Measurements from ENCODE around the gene ADGRL3.
A peak's percentile ranks its signal among the peaks of the same experiment; 100 is the strongest.

ADGRL3 gene

GRCh38 chr4:61520681-61521160 lies 320.6 kb downstream of the ADGRL3 start:
- POLR2A ChIA-PET = no interaction called here
- CTCF ChIA-PET = interaction anchor here (0.7 kb wide), 1 partner anchor 19 kb away, joined by 3 read pairs; no protein-coding TSS in a partner anchor
- Histone ChIP-seq H3K27ac (ENCODE audit: extremely low read depth, low read depth, low read length) (no peak overlapping the region), H3K4me1 (ENCODE audit: control insufficient read depth, insufficient read depth, low read length) (peaks cover 4% of the 10 kb centered on the region; the same call in 1 of the 2 replicates), H3K36me3 (ENCODE audit: control insufficient read depth in 2 of 2, insufficient read depth in 1 of 2, low read length in 2 of 2) (no peaks in the 10 kb centered on the region), H3K4me3 (ENCODE audit: low read depth, low read length) (no peak overlapping the region), H3K9me3 (ENCODE audit: control insufficient read depth, insufficient read depth, low read depth, low read length) (no peaks in the 10 kb centered on the region)
- TF ChIP-seq PRDM6 (tag by site-specific recombination; IDR thresholded peaks at IDR 0.05) (peak; percentile 17; the same call in 1 of the 2 replicates), ZXDB (tag by site-specific recombination; IDR thresholded peaks at IDR 0.05) (no peak), KLF9 (tag by site-specific recombination; IDR thresholded peaks at IDR 0.05; ENCODE audit: low read depth) (no peak), ZNF266 (tag by site-specific recombination; IDR thresholded peaks at IDR 0.05; ENCODE audit: low read depth) (no peak), KLF7 (tag by site-specific recombination; IDR thresholded peaks at IDR 0.05; ENCODE audit: borderline replicate concordance) (no peak)
- TF ChIP-seq, protein P1, sequence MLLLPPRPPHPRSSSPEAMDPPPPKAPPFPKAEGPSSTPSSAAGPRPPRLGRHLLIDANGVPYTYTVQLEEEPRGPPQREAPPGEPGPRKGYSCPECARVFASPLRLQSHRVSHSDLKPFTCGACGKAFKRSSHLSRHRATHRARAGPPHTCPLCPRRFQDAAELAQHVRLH (tag by site-specific recombination; IDR thresholded peaks at IDR 0.05) = no peak
- TF ChIP-seq, protein P2, sequence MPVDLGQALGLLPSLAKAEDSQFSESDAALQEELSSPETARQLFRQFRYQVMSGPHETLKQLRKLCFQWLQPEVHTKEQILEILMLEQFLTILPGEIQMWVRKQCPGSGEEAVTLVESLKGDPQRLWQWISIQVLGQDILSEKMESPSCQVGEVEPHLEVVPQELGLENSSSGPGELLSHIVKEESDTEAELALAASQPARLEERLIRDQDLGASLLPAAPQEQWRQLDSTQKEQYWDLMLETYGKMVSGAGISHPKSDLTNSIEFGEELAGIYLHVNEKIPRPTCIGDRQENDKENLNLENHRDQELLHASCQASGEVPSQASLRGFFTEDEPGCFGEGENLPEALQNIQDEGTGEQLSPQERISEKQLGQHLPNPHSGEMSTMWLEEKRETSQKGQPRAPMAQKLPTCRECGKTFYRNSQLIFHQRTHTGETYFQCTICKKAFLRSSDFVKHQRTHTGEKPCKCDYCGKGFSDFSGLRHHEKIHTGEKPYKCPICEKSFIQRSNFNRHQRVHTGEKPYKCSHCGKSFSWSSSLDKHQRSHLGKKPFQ (tag by site-specific recombination; IDR thresholded peaks at IDR 0.05) = no peak
- TF ChIP-seq, protein P3, sequence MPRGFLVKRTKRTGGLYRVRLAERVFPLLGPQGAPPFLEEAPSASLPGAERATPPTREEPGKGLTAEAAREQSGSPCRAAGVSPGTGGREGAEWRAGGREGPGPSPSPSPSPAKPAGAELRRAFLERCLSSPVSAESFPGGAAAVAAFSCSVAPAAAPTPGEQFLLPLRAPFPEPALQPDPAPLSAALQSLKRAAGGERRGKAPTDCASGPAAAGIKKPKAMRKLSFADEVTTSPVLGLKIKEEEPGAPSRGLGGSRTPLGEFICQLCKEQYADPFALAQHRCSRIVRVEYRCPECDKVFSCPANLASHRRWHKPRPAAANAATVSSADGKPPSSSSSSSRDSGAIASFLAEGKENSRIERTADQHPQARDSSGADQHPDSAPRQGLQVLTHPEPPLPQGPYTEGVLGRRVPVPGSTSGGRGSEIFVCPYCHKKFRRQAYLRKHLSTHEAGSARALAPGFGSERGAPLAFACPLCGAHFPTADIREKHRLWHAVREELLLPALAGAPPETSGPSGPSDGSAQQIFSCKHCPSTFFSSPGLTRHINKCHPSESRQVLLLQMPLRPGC (tag by site-specific recombination; IDR thresholded peaks at IDR 0.05) = no peak

DNA sequence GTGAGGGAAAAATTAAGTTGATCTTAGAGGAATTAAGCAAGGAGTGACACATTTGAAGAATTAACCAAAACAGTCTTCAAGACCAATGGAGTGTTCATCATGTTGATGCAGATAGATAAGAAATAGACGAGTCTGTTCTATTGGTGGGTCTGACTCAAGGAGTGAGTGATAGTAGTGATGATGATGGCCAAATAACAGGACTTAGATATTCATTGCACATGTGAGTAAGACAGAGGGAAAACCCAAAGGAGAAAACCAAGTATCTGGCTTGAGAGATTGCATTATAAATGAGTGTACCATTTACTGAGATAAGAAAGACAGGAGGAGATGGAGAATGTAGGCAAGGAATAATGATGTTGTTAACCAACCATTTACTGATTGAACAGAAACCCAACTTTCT lies 321.3 kb downstream of the ADGRL3 start:
- H3K4me1 ChIP-seq (ENCODE audit: control insufficient read depth, insufficient read depth, low read length) = peaks cover 4% of the 10 kb centered on the region; the same call in 1 of the 2 replicates
- H3K4me3 ChIP-seq (ENCODE audit: low read depth, low read length) = no peak overlapping the region
- no peaks in the 10 kb centered on the region for H3K36me3 ChIP-seq (ENCODE audit: control insufficient read depth in 2 of 2, insufficient read depth in 1 of 2, low read length in 2 of 2)
- H3K27ac ChIP-seq (ENCODE audit: extremely low read depth, low read depth, low read length) = no peak overlapping the region
- ChIA-PET CTCF (no interaction called here), POLR2A (no interaction called here)
- no peaks in the 10 kb centered on the region for H3K9me3 ChIP-seq (ENCODE audit: control insufficient read depth, insufficient read depth, low read depth, low read length)
- TF ChIP-seq ZEB2 (tag by site-specific recombination; IDR thresholded peaks at IDR 0.05) (no peak), GLIS2 (tag by site-specific recombination; IDR thresholded peaks at IDR 0.05) (no peak), ZNF266 (tag by site-specific recombination; IDR thresholded peaks at IDR 0.05; ENCODE audit: low read depth) (no peak), ZNF221 (tag by site-specific recombination; IDR thresholded peaks at IDR 0.05; ENCODE audit: borderline replicate concordance) (no peak), ZNF112 (tag by site-specific recombination; IDR thresholded peaks at IDR 0.05) (no peak), PBX3 (CRISPR knock-in tag; IDR thresholded peaks at IDR 0.05) (no peak), ZNF664 (tag by site-specific recombination; IDR thresholded peaks at IDR 0.05) (no peak), ZNF549 (tag by site-specific recombination; IDR thresholded peaks at IDR 0.05) (no peak), TRIM28 (IDR thresholded peaks at IDR 0.05; ENCODE audit: borderline replicate concordance, low read length) (no peak), ZNF707 (tag by site-specific recombination; IDR thresholded peaks at IDR 0.05) (no peak)
- TF ChIP-seq, protein P4, sequence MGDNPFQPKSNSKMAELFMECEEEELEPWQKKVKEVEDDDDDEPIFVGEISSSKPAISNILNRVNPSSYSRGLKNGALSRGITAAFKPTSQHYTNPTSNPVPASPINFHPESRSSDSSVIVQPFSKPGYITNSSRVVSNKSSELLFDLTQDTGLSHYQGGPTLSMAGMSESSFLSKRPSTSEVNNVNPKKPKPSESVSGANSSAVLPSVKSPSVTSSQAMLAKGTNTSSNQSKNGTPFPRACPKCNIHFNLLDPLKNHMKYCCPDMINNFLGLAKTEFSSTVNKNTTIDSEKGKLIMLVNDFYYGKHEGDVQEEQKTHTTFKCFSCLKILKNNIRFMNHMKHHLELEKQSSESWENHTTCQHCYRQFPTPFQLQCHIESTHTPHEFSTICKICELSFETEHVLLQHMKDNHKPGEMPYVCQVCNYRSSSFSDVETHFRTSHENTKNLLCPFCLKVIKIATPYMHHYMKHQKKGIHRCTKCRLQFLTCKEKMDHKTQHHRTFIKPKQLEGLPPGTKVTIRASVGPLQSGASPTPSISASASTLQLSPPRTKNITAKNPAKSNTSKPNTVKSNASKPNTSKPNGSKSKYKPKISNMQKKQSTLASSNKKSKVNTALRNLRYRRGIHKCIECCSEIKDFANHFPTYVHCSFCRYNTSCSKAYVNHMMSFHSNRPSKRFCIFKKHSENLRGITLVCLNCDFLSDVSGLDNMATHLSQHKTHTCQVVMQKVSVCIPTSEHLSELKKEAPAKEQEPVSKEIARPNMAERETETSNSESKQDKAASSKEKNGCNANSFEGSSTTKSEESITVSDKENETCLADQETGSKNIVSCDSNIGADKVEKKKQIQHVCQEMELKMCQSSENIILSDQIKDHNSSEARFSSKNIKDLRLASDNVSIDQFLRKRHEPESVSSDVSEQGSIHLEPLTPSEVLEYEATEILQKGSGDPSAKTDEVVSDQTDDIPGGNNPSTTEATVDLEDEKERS (tag by site-specific recombination; IDR thresholded peaks at IDR 0.05) = no peak
- TF ChIP-seq, protein P5, sequence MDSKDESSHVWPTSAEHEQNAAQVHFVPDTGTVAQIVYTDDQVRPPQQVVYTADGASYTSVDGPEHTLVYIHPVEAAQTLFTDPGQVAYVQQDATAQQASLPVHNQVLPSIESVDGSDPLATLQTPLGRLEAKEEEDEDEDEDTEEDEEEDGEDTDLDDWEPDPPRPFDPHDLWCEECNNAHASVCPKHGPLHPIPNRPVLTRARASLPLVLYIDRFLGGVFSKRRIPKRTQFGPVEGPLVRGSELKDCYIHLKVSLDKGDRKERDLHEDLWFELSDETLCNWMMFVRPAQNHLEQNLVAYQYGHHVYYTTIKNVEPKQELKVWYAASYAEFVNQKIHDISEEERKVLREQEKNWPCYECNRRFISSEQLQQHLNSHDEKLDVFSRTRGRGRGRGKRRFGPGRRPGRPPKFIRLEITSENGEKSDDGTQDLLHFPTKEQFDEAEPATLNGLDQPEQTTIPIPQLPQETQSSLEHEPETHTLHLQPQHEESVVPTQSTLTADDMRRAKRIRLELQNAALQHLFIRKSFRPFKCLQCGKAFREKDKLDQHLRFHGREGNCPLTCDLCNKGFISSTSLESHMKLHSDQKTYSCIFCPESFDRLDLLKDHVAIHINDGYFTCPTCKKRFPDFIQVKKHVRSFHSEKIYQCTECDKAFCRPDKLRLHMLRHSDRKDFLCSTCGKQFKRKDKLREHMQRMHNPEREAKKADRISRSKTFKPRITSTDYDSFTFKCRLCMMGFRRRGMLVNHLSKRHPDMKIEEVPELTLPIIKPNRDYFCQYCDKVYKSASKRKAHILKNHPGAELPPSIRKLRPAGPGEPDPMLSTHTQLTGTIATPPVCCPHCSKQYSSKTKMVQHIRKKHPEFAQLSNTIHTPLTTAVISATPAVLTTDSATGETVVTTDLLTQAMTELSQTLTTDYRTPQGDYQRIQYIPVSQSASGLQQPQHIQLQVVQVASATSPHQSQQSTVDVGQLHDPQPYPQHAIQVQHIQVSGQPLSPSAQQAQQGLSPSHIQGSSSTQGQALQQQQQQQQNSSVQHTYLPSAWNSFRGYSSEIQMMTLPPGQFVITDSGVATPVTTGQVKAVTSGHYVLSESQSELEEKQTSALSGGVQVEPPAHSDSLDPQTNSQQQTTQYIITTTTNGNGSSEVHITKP (tag by site-specific recombination; IDR thresholded peaks at IDR 0.05) = no peak

All from HEK293 (cell line).